Pancreas (tissue), 10 donors: ENCODE data around the gene RASSF8. TPM values are rescaled to one million over a fixed set of nuclear protein-coding genes. Genes with fewer than 3 reads are reported as not detected.

Source experiments
- ATAC-seq, 4 donors: fragments of 200-7000 bp; cut with Tn5 transposase; one replicate each; pipeline versions ENCODE4 v1.8.0 to v1.9.1; 2020; ENCODE audit warnings: mild to moderate bottlenecking in 4 of 4, moderate library complexity in 4 of 4
- DNase-seq, 6 donors: peaks; one replicate each; pipeline ENCODE4 v3.0.0-alpha.2; 2020
- FAIRE-seq: peaks from 2 replicates; lab custom pipeline; 2012; peaks lifted over from hg19 to GRCh38; lab: Jason Lieb, UNC
- H3K27ac ChIP-seq, 4 donors: fragments of 200-600 bp; sonication (generic); 1 replicate in 3 of 4; 2 replicates in 1 of 4; pipeline versions ENCODE4 v1.5.0 to v1.8.0; 2020
- H3K27me3 ChIP-seq, 4 donors: fragments of 200-600 bp; one replicate each; pipeline ENCODE4 v1.8.0; 2021
- H3K36me3 ChIP-seq, 3 donors: fragments of 200-600 bp; sonication (generic) in 1 of 3; one replicate each; pipeline versions ENCODE4 v1.5.0 to v1.8.0; 2020 to 2021
- H3K4me1 ChIP-seq, 3 donors: fragments of 200-600 bp; one replicate each; pipeline ENCODE4 v1.8.0; 2021
- H3K4me3 ChIP-seq, 4 donors: fragments of 200-600 bp; sonication (generic) in 2 of 4; one replicate each; pipeline versions ENCODE4 v1.5.0 to v1.8.0; 2020 to 2021
- H3K9me3 ChIP-seq, 4 donors: fragments of 200-600 bp; one replicate each; pipeline ENCODE4 v1.8.0; 2021
- WGBS, 2 donors: extraction: QIAGEN DNeasy Blood & Tissue Kit; methylation state at CpG; one replicate each; pipeline ENCODE4 v1.1.7; 2013; 5-methylcytosine and 5-hydroxymethylcytosine counted together
- intact Hi-C, 3 donors: fragments of 100-400 bp; cut with DNase I; formaldehyde crosslinking; loops; one replicate each; pipeline versions ENCODE4 v1.11.1 to v1.14.2; 2022
- polyA plus RNA-seq, 2 donors: library from polyadenylated mRNA; stranded (reverse); fragments of 200-250 nt; gene quantifications; one replicate each; pipeline ENCODE4 v1.2.3, GENCODE V29; 2013
- total RNA-seq, 6 donors: library from RNA; stranded (reverse); fragmentation: NEBNext Ultra II Directional in 4 of 6; extraction: Animal tissue kit (Norgen Biotek cat#: 25700) in 4 of 6; gene quantifications; one replicate each; pipeline versions ENCODE4 v1.2.1 to v1.2.4, GENCODE V29; 2021 to 2023
- TF ChIP-seq, protein P1 (sequence below), 4 donors: fragments of 200-600 bp; sonication (generic) in 3 of 4; IDR thresholded peaks; one replicate each; pipeline versions ENCODE4 v1.5.0 to v1.8.0; 2021; ENCODE audit warnings: antibody characterized with exemption in 4 of 4
- donor health status: healthy with polysubstance abuse.
- donor health status: DM: no; HTN: no; CAD: no; lungs with moderate emphysema.
- donor health status: DM: no; HTN: no; CAD: no.
- donor health status: control.
- donor health status: control.
- donor health status: Bipolar disorder and iron deficiency.
- donor health status: DM: yes; HTN: yes; CAD: no.
- donor health status: DM: no; HTN: no; CAD: no.
- donor health status: DM: no; HTN: no; CAD: no.
- donor health status: DM: yes; HTN: yes; CAD: no.

RASSF8 gene
- total and polyA plus RNA-seq, 8 donors: 4.3 to 25.0 (median 7.4) TPM

DNA sequence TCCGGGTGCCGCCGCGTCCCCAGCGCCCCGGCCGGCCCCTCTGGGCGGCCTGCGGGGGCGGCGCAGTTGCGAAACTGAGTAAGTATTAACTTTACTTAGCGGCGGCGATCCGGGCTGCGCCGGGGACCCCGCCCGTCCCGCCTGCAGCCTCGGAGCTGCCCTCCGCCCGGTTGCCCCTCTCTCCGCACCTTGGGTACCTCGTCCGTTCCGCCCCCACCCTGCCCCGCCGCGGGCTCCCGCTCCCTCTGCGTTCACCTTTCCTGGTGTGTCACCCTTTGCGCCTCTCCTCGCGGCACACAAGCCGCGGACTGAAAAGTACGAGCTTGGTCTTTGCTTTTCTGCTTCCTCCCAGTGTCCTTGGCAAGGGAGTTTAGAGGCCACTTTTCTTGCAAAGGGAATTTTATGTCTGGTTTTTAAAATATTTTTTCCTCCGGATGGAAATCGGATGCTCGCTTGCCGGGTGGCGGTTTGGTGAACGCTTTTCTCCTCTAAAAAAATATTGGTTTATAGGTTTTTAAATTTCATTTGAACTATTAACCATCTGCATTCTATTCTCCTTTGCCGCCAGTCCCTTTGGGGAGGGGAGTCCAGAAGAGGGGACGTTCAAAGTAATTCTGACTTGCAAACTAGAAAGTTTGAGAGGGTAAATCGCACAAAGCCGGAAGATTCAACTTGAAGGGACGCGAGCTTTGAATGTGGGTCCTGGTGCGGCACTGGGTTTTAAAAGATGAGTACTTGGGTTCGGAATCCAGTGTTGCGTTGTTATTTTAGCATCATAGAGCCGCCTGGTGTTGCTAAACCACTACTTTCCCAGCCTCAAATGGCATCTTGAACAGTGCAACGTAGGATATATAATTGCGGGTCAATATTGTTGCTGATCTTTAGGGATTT, 834 bp downstream of the RASSF8 start:
- no peaks in the 10 kb centered on the region for H3K4me1 ChIP-seq
- H3K36me3 ChIP-seq: no peaks in the 10 kb centered on the region
- peak; percentile 39 to 67 (median 52) for ATAC-seq
- intact Hi-C loops: no loop called here
- H3K27me3 ChIP-seq: no peaks in the 10 kb centered on the region
- TF ChIP-seq, protein P1, sequence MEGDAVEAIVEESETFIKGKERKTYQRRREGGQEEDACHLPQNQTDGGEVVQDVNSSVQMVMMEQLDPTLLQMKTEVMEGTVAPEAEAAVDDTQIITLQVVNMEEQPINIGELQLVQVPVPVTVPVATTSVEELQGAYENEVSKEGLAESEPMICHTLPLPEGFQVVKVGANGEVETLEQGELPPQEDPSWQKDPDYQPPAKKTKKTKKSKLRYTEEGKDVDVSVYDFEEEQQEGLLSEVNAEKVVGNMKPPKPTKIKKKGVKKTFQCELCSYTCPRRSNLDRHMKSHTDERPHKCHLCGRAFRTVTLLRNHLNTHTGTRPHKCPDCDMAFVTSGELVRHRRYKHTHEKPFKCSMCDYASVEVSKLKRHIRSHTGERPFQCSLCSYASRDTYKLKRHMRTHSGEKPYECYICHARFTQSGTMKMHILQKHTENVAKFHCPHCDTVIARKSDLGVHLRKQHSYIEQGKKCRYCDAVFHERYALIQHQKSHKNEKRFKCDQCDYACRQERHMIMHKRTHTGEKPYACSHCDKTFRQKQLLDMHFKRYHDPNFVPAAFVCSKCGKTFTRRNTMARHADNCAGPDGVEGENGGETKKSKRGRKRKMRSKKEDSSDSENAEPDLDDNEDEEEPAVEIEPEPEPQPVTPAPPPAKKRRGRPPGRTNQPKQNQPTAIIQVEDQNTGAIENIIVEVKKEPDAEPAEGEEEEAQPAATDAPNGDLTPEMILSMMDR (IDR thresholded peaks at IDR 0.05): no peak
- peak overlapping the region; percentile 56 to 87 (median 74) for H3K4me3 ChIP-seq
- DNase-seq: peak; percentile 48 to 84 (median 62)
- WGBS, 2 donors: 0% methylated on average over 45 to 57 of the region's 57 CpGs
- FAIRE-seq: no peak
- H3K9me3 ChIP-seq: no peaks in the 10 kb centered on the region
- peak overlapping the region; percentile 40 to 83 (median 77) for H3K27ac ChIP-seq

- Histone ChIP-seq H3K9me3 (no peaks in the 10 kb centered on the region), H3K27ac (no peak overlapping the region), H3K4me3 (peak overlapping the region in 3 of 4 donors; percentile 68 to 87 (median 81)), H3K4me1 (no peaks in the 10 kb centered on the region), H3K36me3 (no peaks in the 10 kb centered on the region), H3K27me3 (no peaks in the 10 kb centered on the region)
- no peak for DNase-seq
- intact Hi-C loops: loop anchor here in 1 of 3 donors (10.0 kb wide), 1 partner anchor 55 kb away; no protein-coding TSS in a partner anchor
- FAIRE-seq: no peak
- TF ChIP-seq, protein P1 (IDR thresholded peaks at IDR 0.05): no peak
- 8 to 11% methylated on average over 5 of the region's 5 CpGs for WGBS, 2 donors
- no peak for ATAC-seq
Measured at GRCh38 chr12:25960143-25960542, 1.7 kb downstream of the RASSF8 start.

DNA sequence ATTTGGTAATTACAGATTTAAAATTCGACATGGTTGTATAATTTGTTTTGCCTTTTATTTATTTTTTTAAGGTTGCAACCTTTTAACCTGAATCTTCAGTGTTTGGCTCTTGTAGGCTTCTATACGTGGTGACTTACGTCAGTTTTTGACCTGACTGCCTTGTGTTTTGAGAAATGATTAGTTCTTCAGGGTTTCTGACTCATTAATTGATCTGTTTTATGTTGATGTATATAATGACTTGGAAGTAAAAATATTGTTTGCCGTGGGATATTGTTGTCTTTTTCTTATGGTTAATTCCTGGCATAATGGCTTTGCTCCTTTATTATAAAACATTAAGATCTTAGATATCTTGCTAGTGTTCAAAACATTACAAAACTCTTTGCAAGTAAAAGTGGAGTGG, 2.5 kb downstream of the RASSF8 start:
- Histone ChIP-seq H3K4me3 (no peak overlapping the region), H3K9me3 (no peaks in the 10 kb centered on the region), H3K4me1 (no peaks in the 10 kb centered on the region), H3K27ac (no peak overlapping the region), H3K27me3 (no peaks in the 10 kb centered on the region), H3K36me3 (no peaks in the 10 kb centered on the region)
- 47 to 50% methylated on average over 4 of the region's 4 CpGs for WGBS, 2 donors
- intact Hi-C loops: loop anchor here in 1 of 3 donors (10.0 kb wide), 1 partner anchor 54 kb away; no protein-coding TSS in a partner anchor
- ATAC-seq (no peak), FAIRE-seq (no peak), DNase-seq (no peak)
- TF ChIP-seq, protein P1 (IDR thresholded peaks at IDR 0.05): no peak

- no peak for ATAC-seq
- intact Hi-C loops: loop anchor here in 1 of 3 donors (10.0 kb wide), 1 partner anchor 52 kb away; no protein-coding TSS in a partner anchor
- 66 to 67% methylated on average over 4 of the region's 4 CpGs for WGBS, 2 donors
- Histone ChIP-seq H3K27ac (no peak overlapping the region), H3K9me3 (no peaks in the 10 kb centered on the region), H3K36me3 (no peaks in the 10 kb centered on the region), H3K27me3 (no peaks in the 10 kb centered on the region), H3K4me1 (no peaks in the 10 kb centered on the region), H3K4me3 (no peak overlapping the region)
- FAIRE-seq: no peak
- no peak for DNase-seq
- TF ChIP-seq, protein P1 (IDR thresholded peaks at IDR 0.05): no peak
Measured at GRCh38 chr12:25962932-25963525, 4.5 kb downstream of the RASSF8 start.
